DMS114 treated with DMSO at 0.1 percent for 48 hours (cell line): ENCODE results near the gene ACVR1.
"Not testable (repeated sequence)": the region's sequence is repeated elsewhere in the genome, so short reads cannot be mapped to it uniquely, and the experiment has no call there.

Experiments used
- DNase-seq: peaks from one replicate; lab custom pipeline; 2025; ENCODE audit not compliant: unreplicated experiment; lab: John Stamatoyannopoulos, UW

The ACVR1 gene

DNA sequence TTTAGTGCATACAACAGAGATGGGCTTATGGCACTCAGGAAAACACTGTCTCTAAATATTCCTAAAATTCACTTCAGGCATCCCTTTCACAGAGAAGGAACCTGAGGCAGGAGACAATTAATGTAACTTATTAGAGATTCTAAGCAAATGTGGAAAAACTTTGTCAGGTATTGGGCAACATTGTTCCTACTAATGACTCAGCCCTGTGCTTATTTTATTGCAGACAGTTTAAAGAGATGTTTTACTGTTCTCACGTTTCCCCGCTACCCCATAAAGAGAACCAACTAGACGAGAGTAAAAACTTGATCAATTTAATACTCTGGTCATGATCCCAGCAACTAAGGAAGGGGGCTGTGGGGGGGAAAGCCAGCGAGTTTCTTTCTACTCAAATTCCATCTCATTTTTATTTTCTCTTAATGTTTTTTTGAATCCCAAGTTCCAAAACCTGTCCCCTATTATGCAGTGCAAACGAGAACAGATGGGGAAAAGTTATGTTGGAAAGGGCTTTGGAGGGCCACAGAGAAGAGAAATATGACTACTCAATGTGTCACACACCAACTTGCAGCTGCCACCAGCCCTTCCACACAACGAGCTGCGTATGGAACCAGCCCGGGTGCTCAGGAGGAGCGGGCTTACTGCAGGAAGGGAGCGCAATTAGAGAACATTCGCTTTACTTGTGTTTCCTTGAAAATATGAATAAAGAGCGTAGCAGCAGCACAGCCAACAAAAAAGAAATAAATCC, 18.7 kb upstream of the ACVR1 start:
- no peak for DNase-seq

DNA sequence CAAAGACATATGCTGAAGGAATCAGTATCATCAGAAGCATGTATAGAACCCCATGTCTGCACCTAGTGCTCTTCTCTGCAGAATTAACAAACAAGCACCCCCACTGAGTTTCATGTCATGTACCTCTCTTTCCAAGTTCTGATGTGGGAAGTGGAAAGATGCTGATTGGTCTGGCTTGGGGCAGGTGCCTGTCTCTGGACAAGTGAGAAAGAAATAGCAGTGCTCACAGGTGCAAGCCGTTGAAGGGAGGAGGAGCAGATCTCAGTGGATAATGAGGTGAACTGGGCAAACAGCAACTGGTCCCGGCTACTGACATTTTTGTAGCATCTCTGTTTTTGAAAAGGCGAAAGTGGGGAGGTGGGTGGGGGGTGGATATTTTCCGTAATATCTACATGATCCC, 17.5 kb upstream of the ACVR1 start:
- DNase-seq = no peak

DNA sequence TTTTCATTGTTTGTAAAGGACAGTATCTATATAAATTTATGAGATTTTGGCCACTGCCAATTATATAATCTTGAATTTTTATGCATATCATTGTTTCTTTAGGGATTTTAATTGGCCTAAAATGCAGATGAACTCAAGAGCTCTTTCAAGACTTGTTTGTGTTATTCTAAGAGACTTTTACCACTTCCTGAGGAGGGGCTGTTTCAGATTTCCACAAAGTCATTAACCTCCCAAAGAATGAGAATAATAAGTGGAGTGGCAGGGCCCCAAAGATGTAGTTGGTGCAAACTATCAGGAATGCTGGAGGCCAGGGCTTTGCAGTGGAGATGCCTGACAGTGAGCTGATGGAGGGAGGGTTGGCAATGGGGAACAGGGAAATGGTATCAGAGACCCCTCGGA, 15.5 kb upstream of the ACVR1 start:
- no peak for DNase-seq

DNA sequence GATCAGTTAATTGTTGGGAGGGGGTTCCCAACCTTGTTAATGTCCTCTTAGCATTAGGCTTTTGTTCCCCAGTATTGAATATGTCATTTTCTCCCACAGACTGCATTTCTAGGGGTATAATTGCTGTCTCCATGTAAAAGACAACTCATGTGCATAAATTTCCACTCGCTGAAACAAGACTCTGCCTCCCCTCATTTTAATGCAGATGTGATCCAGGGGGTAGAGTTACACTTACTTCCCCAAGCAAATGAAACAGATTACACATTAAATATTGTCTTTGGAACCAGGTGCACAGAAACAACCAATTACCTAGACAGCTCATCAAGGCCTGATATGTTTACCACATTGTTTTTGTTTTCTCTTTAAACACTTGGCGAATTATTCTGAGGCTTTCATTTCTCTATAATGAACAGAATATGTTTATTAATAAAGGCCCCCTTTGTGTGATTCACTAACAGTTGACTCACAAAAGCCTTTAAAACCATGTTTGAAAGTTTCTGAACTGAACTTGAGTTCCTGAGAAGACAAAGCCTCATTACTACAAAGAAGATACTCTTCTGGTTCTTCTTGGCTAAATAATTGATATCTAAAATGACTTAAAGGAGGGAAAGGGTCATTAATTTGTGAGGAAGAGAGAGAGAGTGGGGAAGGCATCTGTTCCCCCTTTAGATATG, 15.0 kb upstream of the ACVR1 start:
- DNase-seq = no peak

DNA sequence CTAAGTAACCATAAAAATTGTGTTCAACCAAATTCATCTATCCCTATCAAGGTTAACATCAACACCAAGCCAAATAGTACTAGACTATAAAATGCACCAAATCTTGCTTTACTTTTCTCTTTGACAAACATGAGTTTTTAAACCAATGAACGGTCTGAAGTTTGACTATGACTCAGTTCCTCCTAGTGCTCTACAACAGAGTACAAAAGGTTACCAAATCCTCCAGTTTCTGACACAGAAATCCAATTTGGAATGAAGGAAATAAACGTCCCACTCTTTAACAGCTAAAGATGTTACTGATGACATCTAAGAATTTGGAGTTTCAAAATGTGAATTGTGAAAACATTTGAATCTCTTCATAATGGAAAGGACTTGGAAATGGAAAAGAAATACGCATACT, 11.8 kb upstream of the ACVR1 start:
- DNase-seq = no peak

DNA sequence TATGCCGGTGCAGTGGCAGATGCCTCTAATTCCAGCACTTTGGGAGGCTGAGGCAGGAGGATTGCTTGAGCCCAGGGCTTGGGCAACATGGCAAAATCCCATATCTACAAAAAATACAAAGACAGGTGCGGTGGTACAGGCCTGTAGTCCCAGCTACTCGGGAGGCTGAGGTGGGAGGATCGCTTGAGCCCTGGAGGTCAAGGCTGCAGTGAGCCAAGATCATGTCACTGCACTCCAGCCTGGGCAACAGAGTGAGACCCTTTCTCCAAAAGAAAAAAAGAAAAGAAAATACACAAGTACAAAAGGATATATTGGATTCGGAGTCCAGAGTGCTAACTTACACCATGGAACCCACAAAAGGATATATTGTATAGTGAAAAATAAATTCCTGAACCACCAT, 8.4 kb upstream of the ACVR1 start:
- DNase-seq = not testable (repeated sequence)

DNA sequence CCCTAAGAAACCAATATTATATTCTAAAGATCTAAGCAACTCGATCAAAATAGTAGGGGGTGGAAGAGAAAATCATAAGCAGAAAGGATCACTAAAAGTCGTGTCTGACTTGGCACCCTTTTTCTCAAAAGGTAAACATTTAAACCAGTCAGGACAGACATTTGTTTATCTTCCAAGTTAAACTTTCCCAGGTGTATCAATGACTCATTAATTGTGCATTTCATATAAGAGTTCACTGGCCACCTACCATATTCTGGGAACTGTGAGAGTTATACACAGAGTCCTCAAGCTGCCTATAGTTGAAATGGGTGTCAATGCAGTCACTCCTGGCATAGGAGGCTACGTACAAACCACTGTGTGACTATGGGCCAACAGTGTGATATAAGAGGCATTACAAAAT, 4.8 kb upstream of the ACVR1 start:
- DNase-seq = no peak

DNA sequence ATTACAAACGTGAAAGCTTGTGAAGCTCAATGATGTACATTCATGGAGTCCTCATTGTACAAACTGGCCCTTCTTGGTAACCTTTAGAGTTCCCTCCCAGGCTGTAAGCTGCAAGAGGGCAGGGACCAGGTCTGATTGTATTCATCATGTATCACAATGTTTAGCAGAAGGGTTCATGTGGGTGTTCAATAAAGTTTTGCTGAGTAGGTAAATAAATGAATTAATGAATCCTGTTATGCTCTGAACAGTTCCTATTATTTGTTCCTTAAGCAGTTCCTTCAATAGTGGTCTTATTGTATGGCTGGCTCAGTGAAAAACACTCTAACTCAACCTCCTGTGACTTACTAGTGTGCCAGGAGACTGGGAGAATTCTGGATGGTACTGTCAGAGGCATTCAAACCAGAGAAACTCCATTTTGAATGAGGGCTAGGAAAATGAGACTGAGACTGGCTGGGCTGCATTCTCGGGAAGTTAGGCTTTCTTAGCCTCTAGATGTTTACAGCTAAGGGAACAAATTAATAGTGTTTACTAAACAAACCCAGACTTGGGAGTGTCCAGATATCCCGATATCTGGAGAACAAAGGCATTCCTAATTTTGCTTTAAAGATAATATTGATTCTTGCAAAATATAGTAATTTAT, 1.8 kb upstream of the ACVR1 start:
- no peak for DNase-seq

DNA sequence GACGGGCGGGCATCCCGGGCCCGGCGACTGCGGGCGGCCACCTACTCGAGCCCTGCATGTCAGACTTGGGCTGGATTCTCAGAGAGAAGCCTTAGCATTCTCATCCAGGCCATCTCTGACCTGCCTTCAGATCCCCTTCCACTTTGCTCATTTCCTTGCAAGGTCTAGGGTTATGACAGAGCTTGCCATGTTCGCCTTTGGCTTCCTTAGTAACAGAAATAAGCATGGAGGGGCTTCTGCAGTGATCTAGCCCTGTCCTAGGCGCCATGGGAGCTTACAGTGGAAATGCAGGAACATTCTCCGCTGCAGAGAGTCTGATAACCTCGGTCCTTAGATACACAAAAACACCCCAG, 632 bp upstream of the ACVR1 start:
- DNase-seq = no peak

DNA sequence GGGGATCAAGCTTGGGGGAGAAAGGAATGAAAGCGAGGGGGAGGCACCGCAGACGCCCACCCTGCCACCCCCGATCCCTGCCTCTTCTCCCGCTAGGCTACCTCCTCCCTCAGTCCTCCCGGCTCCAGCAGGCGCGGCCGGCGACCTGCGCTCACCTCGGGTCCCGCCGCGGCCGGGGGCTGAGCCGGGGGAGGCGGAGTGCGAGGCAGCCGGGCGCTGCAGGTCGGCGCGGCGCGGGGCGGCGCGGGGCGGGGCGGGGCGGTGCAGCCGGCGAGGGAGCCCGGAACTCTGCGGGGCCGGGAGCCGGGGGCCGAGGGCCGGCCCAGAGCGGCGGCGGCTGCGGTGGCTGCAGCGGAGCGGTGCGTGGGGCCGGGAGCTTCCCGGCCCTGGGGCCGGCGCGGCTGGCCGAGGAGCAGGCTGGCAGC, 477 bp downstream of the ACVR1 start:
- no peak for DNase-seq

DNA sequence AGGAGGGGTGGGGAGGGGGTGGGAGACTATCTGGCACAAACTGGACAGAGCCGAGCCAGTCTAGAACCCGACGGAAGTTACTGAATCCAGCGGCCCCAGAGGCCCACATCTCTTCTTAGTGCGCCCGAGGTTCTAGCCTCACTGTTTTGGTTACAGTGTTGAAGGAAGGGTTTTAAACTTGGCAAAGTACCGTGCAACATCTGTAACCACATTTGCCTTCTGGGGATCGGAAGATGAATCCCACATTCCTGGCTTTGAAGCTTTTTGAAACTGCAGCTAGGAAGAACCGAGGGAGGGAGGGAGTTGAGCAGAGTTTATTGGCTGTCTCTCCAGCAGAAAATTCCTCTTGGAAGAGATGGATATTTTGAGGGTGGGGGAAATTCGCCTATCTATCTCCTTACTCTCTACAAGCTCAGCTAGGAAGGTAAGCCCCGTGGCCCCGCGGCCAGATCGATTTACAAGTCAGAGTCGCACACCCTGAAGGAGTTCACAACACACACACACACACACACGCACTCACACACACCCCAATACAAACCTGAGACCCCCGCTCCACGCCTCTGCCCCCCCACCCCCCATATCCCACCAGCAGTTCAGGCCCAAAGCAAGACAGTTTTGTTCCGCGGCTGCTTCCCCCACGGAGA, 1.0 kb downstream of the ACVR1 start:
- peak; percentile 2 for DNase-seq

DNA sequence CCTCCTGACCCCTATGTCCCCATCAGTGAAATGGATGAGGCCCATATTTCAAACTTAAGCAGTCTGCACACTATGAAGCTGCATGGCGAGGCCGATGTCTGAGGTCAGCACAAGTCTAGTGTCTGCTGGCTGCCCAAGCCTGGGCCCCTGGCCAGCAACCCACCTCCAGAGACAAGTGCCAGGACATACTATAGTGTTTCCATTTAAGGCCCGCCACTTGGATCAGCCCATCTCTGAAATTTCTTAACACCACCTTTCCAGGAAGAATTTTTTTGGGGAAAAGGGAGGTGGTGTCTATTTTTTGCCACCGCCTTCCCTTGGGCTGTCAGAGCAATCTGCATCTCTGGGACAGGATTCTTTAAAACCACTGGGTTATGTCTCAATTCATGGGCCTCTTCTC, 1.8 kb downstream of the ACVR1 start:
- no peak for DNase-seq

DNA sequence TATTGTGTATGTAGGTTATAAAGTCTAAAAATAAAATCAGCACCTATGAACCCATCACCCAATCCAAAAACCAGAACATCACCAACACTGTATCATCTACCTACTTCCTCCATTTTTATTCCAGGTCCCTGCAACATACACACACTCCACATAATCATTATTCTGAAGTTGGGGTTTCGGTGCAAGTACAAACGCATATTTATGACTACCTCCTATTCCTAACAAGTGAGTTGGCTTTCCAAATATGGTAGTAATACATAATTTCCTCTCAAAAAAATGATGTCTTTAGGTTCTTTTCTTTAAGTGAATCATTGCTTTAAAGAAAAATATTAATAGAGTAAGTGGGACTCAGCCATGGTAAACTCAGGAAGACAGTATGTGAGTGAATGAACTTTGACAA, 3.3 kb downstream of the ACVR1 start:
- DNase-seq = no peak

DNA sequence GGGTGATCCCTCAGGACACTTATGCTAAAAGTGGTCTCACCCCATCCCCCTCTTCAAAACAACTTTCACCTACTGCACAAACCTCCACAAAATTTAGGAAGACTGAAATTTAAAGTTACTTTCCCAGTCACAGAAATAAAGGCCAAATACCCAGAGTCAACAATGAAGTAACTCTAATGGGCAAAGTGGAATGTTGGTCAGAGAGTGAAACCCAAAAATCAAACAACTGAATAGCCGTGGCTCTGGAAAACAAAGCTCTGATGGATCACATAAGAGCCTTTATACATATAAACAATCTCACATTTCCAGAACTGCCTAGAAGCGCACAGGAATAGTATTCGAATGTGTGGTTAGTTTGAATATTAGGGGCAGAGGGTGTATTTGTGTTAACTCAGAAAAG, 4.7 kb downstream of the ACVR1 start:
- DNase-seq = no peak

DNA sequence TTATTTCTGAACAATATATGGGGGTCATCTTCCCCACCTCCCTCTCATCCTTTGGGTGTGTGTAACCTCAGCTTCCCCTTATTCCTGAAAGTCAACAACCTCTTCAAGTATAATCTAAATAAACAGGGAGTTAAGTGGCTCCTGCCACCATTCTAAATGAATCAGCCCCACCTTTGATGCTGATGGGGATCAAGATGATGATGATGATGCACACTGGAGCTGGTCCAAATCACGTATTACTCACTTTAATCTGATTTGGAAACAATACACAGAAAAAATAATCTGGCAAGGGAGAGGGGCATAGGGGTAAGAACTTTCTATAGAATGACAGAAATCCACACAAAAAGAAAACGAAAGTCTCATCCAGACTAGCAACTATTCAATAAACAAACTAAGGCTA, 7.1 kb downstream of the ACVR1 start:
- no peak for DNase-seq

DNA sequence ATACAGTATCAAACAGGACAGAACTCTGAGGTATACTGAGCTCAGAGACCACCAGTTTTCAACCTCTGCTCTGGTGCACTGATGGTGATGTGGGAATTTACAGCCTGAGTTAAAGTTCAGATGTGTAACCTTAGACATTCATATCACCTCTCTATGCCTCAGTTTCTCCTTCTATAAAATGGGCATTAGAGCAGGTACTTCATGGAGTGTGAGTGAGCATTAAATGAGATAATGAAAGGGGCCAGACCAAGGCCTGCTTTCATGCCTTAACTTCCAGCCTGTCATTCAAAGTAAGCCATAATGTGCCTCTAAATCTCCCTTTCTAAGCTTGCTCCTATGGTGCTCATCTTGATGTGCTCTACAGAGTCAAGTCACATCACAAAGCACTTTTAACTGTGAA, 8.4 kb downstream of the ACVR1 start:
- DNase-seq = no peak

DNA sequence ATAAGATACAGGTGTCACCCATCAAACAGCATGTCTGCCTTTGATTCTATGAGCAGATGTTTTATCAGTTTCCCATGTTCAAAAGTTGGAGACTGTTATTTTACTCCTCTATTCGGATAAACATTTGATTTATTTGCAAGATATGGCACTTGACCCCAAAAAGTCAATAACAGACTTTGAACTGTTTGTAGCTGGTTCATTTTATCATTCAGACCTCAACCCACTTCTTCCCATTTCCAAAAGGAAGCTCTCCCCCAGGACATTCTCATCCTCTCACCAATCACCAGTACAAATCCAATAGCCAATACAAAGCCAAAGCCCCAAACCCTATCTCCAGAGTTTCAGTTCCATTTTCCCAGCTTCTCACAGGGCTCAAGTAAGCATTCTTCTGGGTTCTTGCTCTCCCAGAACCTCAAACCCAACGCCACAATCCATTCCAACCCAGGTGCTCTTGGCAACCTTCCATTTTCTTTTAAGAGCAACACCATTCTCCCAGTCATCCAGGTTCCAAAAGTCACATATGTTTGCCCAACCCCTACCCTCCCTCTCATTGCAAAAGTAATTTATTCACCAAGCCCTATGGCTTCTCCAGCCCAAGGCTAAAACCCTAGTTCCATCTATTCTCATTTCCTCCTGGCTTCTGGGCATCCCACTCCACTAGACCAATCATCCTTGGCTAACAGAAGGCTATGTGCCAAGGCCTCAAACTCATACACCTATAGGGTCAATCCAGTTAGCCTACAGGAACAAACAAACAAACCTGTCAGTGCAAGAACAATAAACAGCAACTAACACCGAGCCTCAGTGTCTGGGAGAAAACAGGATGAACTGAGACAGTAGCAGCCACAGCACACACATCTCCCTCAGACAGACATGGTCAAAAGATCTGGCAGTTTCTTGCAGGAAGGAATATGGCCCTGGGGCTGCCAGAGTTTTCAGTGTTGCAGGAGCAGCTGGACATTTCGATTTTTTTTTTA, 9.2 kb downstream of the ACVR1 start:
- no peak for DNase-seq

DNA sequence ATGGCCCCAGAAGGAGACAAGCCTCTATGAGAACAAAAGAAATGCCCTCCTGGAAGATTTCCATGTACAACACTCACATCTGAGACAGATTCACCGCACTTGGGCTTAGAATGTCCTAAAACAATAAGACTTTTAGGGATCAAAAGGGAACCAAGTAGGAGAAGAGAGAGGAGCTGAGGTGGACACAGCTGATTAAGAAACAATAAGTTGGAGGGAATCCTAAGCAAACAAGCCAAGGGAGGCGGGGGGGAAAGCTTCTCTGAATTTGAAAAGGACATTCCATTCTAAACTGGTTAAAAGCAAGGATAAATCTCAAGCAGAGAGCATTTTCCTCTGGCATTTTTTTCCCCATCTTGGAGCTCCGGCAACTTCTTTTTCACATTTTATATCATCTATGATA, 9.9 kb downstream of the ACVR1 start:
- DNase-seq = no peak

DNA sequence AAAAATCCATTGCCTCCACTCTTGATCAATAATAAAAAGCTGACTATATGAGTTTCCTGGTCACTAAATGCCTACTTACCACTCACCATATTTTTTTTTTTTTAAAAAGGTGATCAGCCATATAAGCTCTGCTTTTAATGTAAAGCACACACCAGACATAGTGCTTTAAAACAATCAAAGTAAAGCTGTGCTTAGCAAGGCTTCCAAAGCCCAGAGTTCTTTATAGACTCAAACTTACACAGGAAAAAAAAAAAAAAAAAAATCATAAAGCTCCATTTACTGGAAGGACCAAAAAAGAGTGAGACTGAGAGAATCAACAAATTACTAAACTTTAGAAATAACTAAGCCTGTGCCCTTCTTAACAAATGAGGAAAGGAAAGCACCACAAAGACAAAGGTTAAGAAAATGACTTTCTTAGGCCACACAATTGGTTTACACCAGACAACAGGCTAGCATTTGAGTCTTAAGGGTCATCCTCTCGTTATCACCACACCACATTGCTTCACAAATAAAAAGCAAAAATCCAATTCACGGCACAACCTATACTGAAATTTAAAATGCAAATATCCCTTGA, 11.2 kb downstream of the ACVR1 start:
- no peak for DNase-seq

DNA sequence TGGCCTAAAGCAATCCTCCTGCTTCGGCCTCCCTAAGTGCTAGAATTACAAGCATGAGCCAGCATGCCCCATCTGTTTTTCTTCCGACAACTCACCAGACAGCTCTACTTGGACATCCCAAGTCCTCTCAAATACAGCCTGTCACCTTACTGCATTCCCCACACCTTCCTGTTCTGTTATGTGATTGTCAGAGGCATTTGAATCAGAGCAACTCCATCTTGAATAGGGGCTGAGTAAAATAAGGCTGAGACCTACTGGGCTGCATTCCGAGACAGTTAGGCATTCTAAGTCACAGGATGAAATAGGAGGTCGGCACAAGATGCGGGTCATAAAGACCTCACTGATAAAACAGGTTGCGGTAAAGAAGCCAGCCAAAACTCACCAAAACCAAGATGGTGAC, 17.3 kb downstream of the ACVR1 start:
- no peak for DNase-seq

DNA sequence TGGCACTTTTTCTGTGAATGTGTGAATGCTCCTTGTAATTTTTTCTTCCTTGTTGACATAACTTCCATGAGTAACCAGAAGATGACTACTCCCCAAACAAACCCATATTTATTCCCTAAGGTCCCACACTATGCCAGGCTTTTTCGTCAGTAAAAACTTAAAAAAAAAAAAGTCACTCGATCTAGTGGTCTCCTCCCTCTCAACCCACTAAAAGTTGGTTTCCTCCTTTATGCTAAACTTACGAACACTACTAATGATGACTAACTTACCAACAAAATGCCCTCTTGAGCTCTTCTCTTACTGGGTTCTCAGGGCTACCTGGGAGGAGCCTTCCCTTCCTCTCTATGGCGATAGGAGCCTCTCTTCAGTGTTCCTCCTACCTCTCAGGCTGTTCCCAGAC, 18.2 kb downstream of the ACVR1 start:
- no peak for DNase-seq
